Body of pancreas (tissue), 4 donors: Measurements from ENCODE around the gene PIK3R5.

ENCODE experiments used
- POLR2A ChIP-seq, 3 donors: fragments of 450-650 bp; IDR thresholded peaks; one replicate each; pipeline ENCODE4 v1.6.1; 2016; ENCODE audit warnings: antibody characterized with exemption in 3 of 3, mild to moderate bottlenecking in 2 of 3
- TF ChIP-seq, protein P1 (sequence below), 7 experiments: fragments of 450-650 bp in 4 of 7; fragments of 200-600 bp in 3 of 7; sonication (generic) in 3 of 7; IDR thresholded peaks; one replicate each; pipeline ENCODE4 v1.5.1; 2016 to 2019; ENCODE audit warnings: antibody characterized with exemption in 7 of 7

GRCh38 chr17:8837563-8838075, 127.9 kb downstream of the PIK3R5 start:
- TF ChIP-seq, protein P1, sequence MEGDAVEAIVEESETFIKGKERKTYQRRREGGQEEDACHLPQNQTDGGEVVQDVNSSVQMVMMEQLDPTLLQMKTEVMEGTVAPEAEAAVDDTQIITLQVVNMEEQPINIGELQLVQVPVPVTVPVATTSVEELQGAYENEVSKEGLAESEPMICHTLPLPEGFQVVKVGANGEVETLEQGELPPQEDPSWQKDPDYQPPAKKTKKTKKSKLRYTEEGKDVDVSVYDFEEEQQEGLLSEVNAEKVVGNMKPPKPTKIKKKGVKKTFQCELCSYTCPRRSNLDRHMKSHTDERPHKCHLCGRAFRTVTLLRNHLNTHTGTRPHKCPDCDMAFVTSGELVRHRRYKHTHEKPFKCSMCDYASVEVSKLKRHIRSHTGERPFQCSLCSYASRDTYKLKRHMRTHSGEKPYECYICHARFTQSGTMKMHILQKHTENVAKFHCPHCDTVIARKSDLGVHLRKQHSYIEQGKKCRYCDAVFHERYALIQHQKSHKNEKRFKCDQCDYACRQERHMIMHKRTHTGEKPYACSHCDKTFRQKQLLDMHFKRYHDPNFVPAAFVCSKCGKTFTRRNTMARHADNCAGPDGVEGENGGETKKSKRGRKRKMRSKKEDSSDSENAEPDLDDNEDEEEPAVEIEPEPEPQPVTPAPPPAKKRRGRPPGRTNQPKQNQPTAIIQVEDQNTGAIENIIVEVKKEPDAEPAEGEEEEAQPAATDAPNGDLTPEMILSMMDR (IDR thresholded peaks at IDR 0.05) = no peak
- TF ChIP-seq POLR2A (IDR thresholded peaks at IDR 0.05) = no peak
